WTC11 (cell line): ENCODE results near the gene PADI2. TPM values are rescaled to one million over a fixed set of nuclear protein-coding genes. Genes with fewer than 3 reads are reported as not detected.

Experiments
- ATAC-seq: fragments of 200-7000 bp; cut with Tn5 transposase; 2 replicates; pipeline ENCODE4 v1.10.0; 2021; ENCODE audit warnings: mild to moderate bottlenecking, moderate library complexity
- CTCF ChIA-PET: fragments of 300-600 bp; sonication (Branson Sonifier 250); formaldehyde crosslinking; loops from one replicate; lab custom pipeline; 2021; ENCODE audit warnings: antibody characterized with exemption; lab: Charles Lee
- POLR2A ChIA-PET: fragments of 350-600 bp; sonication (Branson Sonifier 250); formaldehyde crosslinking; loops from one replicate; lab custom pipeline; 2021; ENCODE audit warnings: antibody characterized with exemption; lab: Charles Lee
- DNase-seq: peaks from one replicate; pipeline ENCODE4 v3.0.0; 2021; ENCODE audit warnings: low spot score
- H3K27ac Mint-ChIP-seq: 2 replicates; pipeline ENCODE4 v1.8.0; 2021; ENCODE audit warnings: mixed read lengths
- H3K27me3 Mint-ChIP-seq: 2 replicates; pipeline ENCODE4 v1.8.0; 2021; ENCODE audit warnings: low read depth, mild to moderate bottlenecking, moderate library complexity, mixed read lengths
- H3K36me3 Mint-ChIP-seq: 2 replicates; pipeline ENCODE4 v1.8.0; 2021; ENCODE audit warnings: mixed read lengths
- H3K4me1 Mint-ChIP-seq: 2 replicates; pipeline ENCODE4 v1.8.0; 2022; ENCODE audit warnings: mixed read lengths
- H3K4me3 Mint-ChIP-seq: 2 replicates; pipeline ENCODE4 v1.8.0; 2021; ENCODE audit warnings: mild to moderate bottlenecking, moderate library complexity, mixed read lengths
- H3K9me3 Mint-ChIP-seq: 2 replicates; pipeline ENCODE4 v1.8.0; 2021; ENCODE audit warnings: mixed read lengths
- ATF3 ChIP-seq: sonication (generic); formaldehyde crosslinking; conservative IDR thresholded peaks from 2 replicates; pipeline ENCODE4 v1.8.1; 2022; ENCODE audit warnings: mild to moderate bottlenecking, missing genetic modification reagents
- ATF6 ChIP-seq: sonication (generic); formaldehyde crosslinking; IDR thresholded peaks from 2 replicates; pipeline ENCODE4 v1.8.1; 2023; ENCODE audit warnings: mild to moderate bottlenecking, missing genetic modification reagents
- CDX4 ChIP-seq: fragments of 250-450 bp; sonication (Bioruptor Pico); IDR thresholded peaks from 2 replicates; pipeline ENCODE4 v1.9.0; 2021; ENCODE audit warnings: moderate library complexity, mild to moderate bottlenecking, inconsistent platforms, borderline replicate concordance
- E2F4 ChIP-seq: sonication (generic); formaldehyde crosslinking; IDR thresholded peaks from 2 replicates; pipeline ENCODE4 v1.8.1; 2022; ENCODE audit warnings: low read depth, mild to moderate bottlenecking, moderate library complexity, missing genetic modification reagents, borderline replicate concordance
- IRF1 ChIP-seq: sonication (generic); formaldehyde crosslinking; IDR thresholded peaks from 2 replicates; pipeline ENCODE4 v1.8.0; 2023; ENCODE audit warnings: missing genetic modification reagents
- PRDM15 ChIP-seq: sonication (generic); formaldehyde crosslinking; IDR thresholded peaks from 2 replicates; pipeline ENCODE4 v1.8.0; 2022; ENCODE audit warnings: missing genetic modification reagents
- PREB ChIP-seq: sonication (generic); formaldehyde crosslinking; IDR thresholded peaks from 2 replicates; pipeline ENCODE4 v1.8.1; 2022; ENCODE audit warnings: mild to moderate bottlenecking, missing genetic modification reagents, moderate library complexity, borderline replicate concordance
- ZNF138 ChIP-seq: sonication (generic); formaldehyde crosslinking; conservative IDR thresholded peaks from 2 replicates; pipeline ENCODE4 v1.8.1; 2022; ENCODE audit warnings: mild to moderate bottlenecking, moderate library complexity, missing genetic modification reagents
- ZNF512 ChIP-seq: sonication (generic); formaldehyde crosslinking; IDR thresholded peaks from 2 replicates; pipeline ENCODE4 v1.8.1; 2022; ENCODE audit warnings: missing genetic modification reagents, borderline replicate concordance
- ZNF671 ChIP-seq: fragments of 250-450 bp; sonication (Bioruptor Pico); IDR thresholded peaks from 2 replicates; pipeline ENCODE4 v1.8.0; 2021; ENCODE audit warnings: mild to moderate bottlenecking
- total RNA-seq: library from RNA; stranded (reverse); gene quantifications from 3 replicates; pipeline ENCODE4 v1.2.3, GENCODE V29; 2021

The PADI2 gene
- total RNA-seq, 1 experiment from 2014 or later = 3.8 TPM

GRCh38 chr1:17045150-17045549, 74.1 kb downstream of the PADI2 start (continued):
- TF ChIP-seq PRDM15 (CRISPR knock-in tag) (no peak), ATF3 (CRISPR knock-in tag) (no peak), ZNF138 (no peak), PREB (CRISPR knock-in tag) (no peak), CDX4 (no peak), IRF1 (CRISPR knock-in tag) (no peak), ZNF671 (CRISPR knock-in tag) (no peak), ZNF512 (CRISPR knock-in tag) (no peak)

- Mint-ChIP-seq H3K9me3 (no peaks in the 10 kb centered on the region), H3K27me3 (no peaks in the 10 kb centered on the region)
- TF ChIP-seq IRF1 (CRISPR knock-in tag) (no peak), ATF6 (no peak), E2F4 (no peak)
- TF ChIP-seq, all 79 proteins: peak for 0
- peaks cover 4% of the 10 kb centered on the region for H3K4me1 Mint-ChIP-seq
- ATAC-seq = no peak
- ChIA-PET POLR2A (no interaction called here), CTCF (interaction anchor here (0.9 kb wide), 1 partner anchor 57 kb away, joined by 5 read pairs; no protein-coding TSS in a partner anchor)
- peaks cover 38% of the 10 kb centered on the region for H3K36me3 Mint-ChIP-seq
- no peak for DNase-seq
- no peak overlapping the region for H3K4me3 Mint-ChIP-seq
- H3K27ac Mint-ChIP-seq = no peak overlapping the region
Observed at GRCh38 chr1:17043676-17044075, 75.6 kb downstream of the PADI2 start.
